ENCODE data around the gene CAB39L. TPM values are rescaled to one million over a fixed set of nuclear protein-coding genes. Genes with fewer than 3 reads are reported as not detected.
A peak's percentile ranks its signal among the peaks of the same experiment; 100 is the strongest.

The CAB39L gene
- total RNA-seq, 4 donors from 2014 or later, result 4.7 to 14.4 (median 8.7) TPM

- H3K9me3 ChIP-seq, result no peaks in the 10 kb centered on the region
- peak overlapping the region in 1 of 4 donors; percentile 7 for H3K27ac ChIP-seq
- no peak for DNase-seq
- no peak overlapping the region for H3K4me3 ChIP-seq
- TF ChIP-seq POLR2A (IDR thresholded peaks at IDR 0.05), result no peak
- no peak for TF ChIP-seq CTCF (IDR thresholded peaks at IDR 0.05 in 4 of 5, conservative IDR thresholded peaks at IDR 0.05 in 1 of 5)
- peaks cover 20 to 24% of the 10 kb centered on the region in 2 donors for H3K4me1 ChIP-seq
- H3K27me3 ChIP-seq, result no peaks in the 10 kb centered on the region
- no peaks in the 10 kb centered on the region for H3K36me3 ChIP-seq
- in situ Hi-C loops (cut with MboI; ENCODE audit: low sequenced_read_pairs in 4 of 4), result loop anchor here in 3 of 4 donors (5.0 to 10.0 kb wide), 4 partner anchors 130 to 302 kb away; no protein-coding TSS in a partner anchor
- intact Hi-C loops (cut with DNase I; ENCODE audit: low total_unique reads), result loop anchor here (5.0 kb wide), 1 partner anchor 192 kb away; the partner anchor contains the start of gene PHF11
- ATAC-seq, result no peak
Observed at GRCh38 chr13:49304763-49305700, 138.8 kb downstream of the CAB39L start.

GRCh38 chr13:49304356-49304755, 139.5 kb downstream of the CAB39L start:
- in situ Hi-C loops (cut with MboI; ENCODE audit: low sequenced_read_pairs in 4 of 4), result loop anchor here in 3 of 4 donors (5.0 to 10.0 kb wide), 4 partner anchors 130 to 303 kb away; no protein-coding TSS in a partner anchor
- Histone ChIP-seq H3K36me3 (no peaks in the 10 kb centered on the region), H3K4me1 (peaks cover 19 to 23% of the 10 kb centered on the region in 2 donors)

GRCh38 chr13:49303533-49304252, 140.2 kb downstream of the CAB39L start:
- intact Hi-C loops (cut with DNase I; ENCODE audit: low total_unique reads), result no loop called here
- H3K4me1 ChIP-seq, result peaks cover 13 to 16% of the 10 kb centered on the region in 2 donors
- in situ Hi-C loops (cut with MboI; ENCODE audit: low sequenced_read_pairs in 4 of 4), result loop anchor here in 3 of 4 donors (5.0 to 10.0 kb wide), 4 partner anchors 131 to 304 kb away; no protein-coding TSS in a partner anchor
- H3K4me3 ChIP-seq, result no peak overlapping the region
- H3K36me3 ChIP-seq, result no peaks in the 10 kb centered on the region
- no peaks in the 10 kb centered on the region for H3K9me3 ChIP-seq
- H3K27ac ChIP-seq, result peak overlapping the region in 2 of 4 donors; percentile 2 to 3
- TF ChIP-seq POLR2A (IDR thresholded peaks at IDR 0.05) (no peak), CTCF (IDR thresholded peaks at IDR 0.05 in 4 of 5, conservative IDR thresholded peaks at IDR 0.05 in 1 of 5) (no peak)
- peak in 1 of 2 donors; percentile 19 for DNase-seq
- no peaks in the 10 kb centered on the region for H3K27me3 ChIP-seq
- no peak for ATAC-seq

More at GRCh38 chr13:49304356-49304755, 139.5 kb downstream of the CAB39L start:
- TF ChIP-seq CTCF (IDR thresholded peaks at IDR 0.05 in 4 of 5, conservative IDR thresholded peaks at IDR 0.05 in 1 of 5), result no peak
- TF ChIP-seq POLR2A (IDR thresholded peaks at IDR 0.05), result no peak
- Histone ChIP-seq H3K9me3 (no peaks in the 10 kb centered on the region), H3K27me3 (no peaks in the 10 kb centered on the region), H3K27ac (peak overlapping the region in 2 of 4 donors; percentile 3 to 7), H3K4me3 (no peak overlapping the region)
- ATAC-seq, result no peak
- intact Hi-C loops (cut with DNase I; ENCODE audit: low total_unique reads), result no loop called here
- no peak for DNase-seq

GRCh38 chr13:49302817-49303216, 141.0 kb downstream of the CAB39L start:
- H3K27me3 ChIP-seq, result no peaks in the 10 kb centered on the region
- DNase-seq (no peak), ATAC-seq (no peak)
- peaks cover 4 to 8% of the 10 kb centered on the region in 2 donors for H3K4me1 ChIP-seq
- no peaks in the 10 kb centered on the region for H3K9me3 ChIP-seq
- no peaks in the 10 kb centered on the region for H3K36me3 ChIP-seq
- in situ Hi-C loops (cut with MboI; ENCODE audit: low sequenced_read_pairs in 4 of 4), result loop anchor here in 3 of 4 donors (5.0 to 10.0 kb wide), 4 partner anchors 132 to 304 kb away; no protein-coding TSS in a partner anchor
- no peak overlapping the region for H3K27ac ChIP-seq
- intact Hi-C loops (cut with DNase I; ENCODE audit: low total_unique reads), result no loop called here
- H3K4me3 ChIP-seq, result no peak overlapping the region
- TF ChIP-seq POLR2A (IDR thresholded peaks at IDR 0.05) (no peak), CTCF (IDR thresholded peaks at IDR 0.05 in 4 of 5, conservative IDR thresholded peaks at IDR 0.05 in 1 of 5) (no peak)
